Measurements from ENCODE around the gene METTL25.

The METTL25 gene

GRCh38 chr12:82473111-82473754 is 114.9 kb downstream of the METTL25 start:
- DNase-seq, result no peak

DNA sequence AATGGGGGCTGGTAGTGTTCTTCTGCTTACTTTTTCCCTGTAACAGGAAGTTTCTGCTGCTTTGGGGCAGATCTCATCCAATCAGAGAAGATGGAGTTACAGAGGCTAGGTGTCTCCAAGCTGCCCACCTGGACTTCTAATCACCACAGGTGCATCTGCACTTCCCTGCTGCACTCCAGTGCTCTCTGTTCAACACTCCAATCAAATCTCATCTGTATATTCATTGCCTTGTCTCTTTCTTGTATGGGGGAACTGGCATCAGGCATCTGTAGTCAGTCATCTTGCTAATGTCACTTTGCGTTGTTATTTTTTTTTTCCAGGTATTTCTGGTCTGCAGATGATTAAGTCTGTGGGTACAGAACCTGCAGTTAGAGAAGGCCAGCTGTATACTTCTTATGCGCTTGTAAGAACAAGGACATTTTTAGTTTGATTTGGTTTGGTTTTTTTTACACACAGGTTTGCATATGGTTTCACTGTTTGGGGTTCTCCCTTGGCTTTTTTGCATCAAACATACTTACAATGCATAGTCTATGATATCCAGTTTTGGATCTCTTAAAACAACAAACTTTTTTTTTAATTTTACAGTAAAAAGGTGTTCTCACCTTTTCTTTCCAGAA is 116.0 kb downstream of the METTL25 start:
- no peak for DNase-seq

- DNase-seq, result no peak
Measured at GRCh38 chr12:82474798-82475184, 116.5 kb downstream of the METTL25 start.

DNA sequence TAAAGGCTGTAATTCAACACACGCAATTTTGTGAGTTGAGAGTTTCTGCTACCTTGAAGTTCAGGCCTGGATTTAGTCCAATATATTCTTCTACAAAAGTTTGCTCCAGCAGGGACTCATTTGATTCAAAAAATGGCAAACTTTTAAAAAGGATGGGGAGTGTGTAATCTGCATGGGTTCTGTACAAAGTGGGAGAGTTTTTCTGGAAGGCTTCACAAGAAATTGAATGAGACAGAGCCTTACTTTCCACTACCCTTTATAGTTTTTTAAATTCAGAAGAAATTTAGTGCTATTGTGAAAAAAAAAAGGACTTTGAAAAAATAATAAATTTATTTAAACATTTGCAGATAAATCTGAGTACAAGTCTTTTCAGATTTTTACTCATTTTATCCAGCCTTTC is 116.9 kb downstream of the METTL25 start:
- DNase-seq, result no peak

GRCh38 chr12:82476511-82476910 is 118.2 kb downstream of the METTL25 start:
- no peak for DNase-seq

- no peak for DNase-seq
Measured at GRCh38 chr12:82479511-82479910, 121.2 kb downstream of the METTL25 start.

GRCh38 chr12:82480606-82481005 is 122.3 kb downstream of the METTL25 start:
- no peak for DNase-seq

- no peak for DNase-seq
Measured at GRCh38 chr12:82481954-82482353, 123.6 kb downstream of the METTL25 start.

DNA sequence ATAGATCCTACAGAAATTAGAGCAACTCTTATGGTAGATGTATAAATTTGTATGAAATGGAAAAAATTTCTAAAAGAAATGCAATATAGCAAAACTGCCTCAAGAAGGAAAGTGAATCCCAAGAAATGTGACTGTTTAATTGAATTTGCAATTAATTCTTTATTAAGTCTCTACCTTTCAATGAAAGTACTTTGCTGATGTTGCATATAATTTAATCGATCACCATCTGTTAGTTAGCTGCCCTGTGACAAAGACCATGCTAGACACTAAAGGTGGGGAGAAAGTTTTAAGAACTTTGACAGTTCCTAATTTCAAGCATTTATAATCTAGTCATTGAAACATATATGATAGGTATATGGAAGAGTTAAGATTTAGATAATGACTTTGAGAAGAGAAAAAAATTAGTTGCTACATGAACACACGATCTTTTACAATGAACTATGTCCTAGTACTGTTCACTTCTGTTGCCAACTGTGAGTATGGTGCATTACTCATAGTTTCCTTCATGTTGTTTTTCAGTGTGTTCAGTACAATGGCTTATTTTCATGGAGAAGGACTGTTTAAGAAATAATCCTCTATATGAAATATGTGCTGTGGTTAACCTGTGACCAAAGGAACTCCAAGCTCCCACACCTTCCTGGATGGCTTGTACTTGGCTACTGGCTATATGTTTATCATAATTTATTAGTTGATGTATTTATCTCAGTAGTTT is 128.4 kb downstream of the METTL25 start:
- DNase-seq, result no peak

- no peak for DNase-seq
Measured at GRCh38 chr12:82504409-82504808, 146.1 kb downstream of the METTL25 start.

DNA sequence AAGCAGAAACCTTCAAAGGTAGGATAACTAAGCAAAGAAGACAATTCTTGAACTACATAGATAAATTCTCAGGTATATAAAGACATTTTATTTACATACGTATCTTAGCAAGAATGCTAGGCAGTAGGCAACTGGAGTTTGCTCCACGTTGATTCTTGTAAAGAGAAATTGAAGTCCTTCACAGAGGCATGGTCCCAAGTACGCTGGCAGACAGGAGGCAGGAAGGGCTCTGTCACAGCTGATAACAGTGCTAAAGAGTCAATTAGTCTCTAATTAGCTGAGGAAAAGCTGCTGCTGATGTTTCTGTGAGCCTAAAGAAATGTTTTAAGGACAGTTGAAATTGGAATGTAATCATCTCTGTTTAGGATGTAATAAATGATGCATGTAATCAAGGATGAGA is 146.8 kb downstream of the METTL25 start:
- no peak for DNase-seq

DNA sequence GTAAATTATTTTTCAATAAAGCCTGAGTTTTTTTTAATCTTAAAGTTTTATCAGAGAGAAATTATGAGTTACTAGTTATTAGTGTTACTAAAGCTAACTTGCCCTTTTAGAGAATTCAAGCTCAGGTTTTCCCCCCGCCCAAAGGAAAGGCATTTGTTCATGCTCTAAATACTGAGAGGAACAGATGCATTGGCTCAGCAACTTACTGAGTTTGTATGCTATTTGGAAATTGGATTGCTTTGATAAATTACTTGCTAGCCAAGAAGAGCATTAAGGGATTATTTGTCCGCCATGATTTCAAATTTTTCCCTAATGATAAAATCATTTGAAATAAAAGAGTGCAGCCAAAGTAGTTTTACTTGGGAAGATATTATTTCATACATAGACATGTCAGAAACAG is 149.4 kb downstream of the METTL25 start:
- DNase-seq, result no peak

DNA sequence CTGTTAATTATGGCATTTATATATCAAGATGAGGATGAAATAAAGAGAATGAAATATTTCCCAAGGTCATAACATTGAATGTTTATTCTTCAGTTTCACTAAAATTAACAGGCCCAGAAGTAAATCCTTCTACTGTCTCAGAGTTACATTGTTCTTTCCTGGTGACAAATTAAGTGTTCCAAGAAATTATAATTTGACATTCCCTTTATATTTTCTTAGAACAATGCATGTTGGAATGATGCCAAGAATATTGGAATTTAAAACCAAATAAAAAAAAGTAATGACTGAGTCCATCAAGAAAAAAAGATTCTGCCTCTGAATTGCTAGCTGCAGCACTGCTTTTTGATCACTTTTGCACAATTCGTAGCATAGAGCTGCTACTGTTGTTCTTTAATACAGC is 152.1 kb downstream of the METTL25 start:
- no peak for DNase-seq

- DNase-seq, result no peak
Measured at GRCh38 chr12:82514880-82515279, 156.6 kb downstream of the METTL25 start.

- no peak for DNase-seq
Measured at GRCh38 chr12:82515652-82516051, 157.3 kb downstream of the METTL25 start.

- no peak for DNase-seq
Measured at GRCh38 chr12:82517027-82517426, 158.7 kb downstream of the METTL25 start.

- DNase-seq, result no peak
Measured at GRCh38 chr12:82517808-82518207, 159.5 kb downstream of the METTL25 start.

DNA sequence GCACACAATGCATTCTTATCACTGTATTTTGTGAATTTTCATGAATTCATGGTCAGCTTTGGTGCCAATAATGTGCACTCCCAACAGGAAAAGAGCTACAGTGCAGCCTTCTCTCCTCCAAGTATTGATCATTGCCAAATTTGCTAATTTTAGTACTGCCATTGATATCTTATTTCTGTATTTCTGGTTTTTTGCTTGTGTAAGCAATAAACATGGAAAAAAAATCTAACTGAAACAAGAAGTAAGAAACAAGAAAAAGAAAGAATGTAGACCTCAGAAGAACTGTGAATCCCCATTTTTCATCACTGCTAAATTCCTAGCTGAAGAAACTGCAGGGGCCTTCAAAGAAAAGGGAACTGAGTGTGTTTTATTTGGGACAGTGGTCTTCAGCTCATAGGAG is 161.2 kb downstream of the METTL25 start:
- no peak for DNase-seq

DNA sequence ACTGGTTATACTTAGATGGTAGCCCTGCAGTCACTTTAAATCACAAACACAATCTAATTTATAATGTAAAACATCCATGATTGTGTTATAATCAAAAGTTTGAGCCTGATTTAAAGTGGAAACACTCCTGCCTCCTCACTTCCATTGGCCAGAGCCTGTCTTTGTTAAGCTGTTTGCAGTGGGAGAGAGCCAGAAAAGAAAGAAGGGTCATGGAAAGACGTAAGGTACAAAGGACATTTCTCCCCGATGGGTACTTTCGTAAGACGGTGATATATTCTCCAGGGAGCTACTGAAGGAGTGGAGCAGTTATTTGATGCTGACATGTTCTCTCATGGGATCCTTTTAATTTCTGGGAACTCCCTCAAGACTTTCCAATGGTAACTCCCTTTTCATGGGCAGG is 164.0 kb downstream of the METTL25 start:
- no peak for DNase-seq

- no peak for DNase-seq
Measured at GRCh38 chr12:82522762-82523161, 164.4 kb downstream of the METTL25 start.

DNA sequence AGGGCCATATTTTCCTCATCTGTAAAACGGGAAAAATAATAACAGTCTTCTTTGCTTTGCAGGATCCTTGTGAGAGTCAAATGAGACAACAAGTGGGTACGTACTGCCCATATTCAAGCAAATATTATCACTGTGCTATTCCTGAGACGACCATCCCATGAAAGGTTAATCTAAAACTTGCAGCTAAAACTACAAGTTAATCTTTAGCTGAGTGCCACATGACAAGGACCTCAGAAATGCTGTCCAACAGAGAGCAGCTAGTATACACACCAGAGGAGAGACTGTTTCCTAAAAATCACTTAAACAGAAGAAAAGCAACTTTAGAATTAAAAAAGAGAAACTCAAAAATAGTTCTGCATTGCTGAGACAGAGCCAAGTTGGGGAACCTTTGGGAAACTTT is 165.7 kb downstream of the METTL25 start:
- no peak for DNase-seq

- no peak for DNase-seq
Measured at GRCh38 chr12:82524641-82525040, 166.3 kb downstream of the METTL25 start.

GRCh38 chr12:82525616-82526015 is 167.3 kb downstream of the METTL25 start:
- no peak for DNase-seq

DNA sequence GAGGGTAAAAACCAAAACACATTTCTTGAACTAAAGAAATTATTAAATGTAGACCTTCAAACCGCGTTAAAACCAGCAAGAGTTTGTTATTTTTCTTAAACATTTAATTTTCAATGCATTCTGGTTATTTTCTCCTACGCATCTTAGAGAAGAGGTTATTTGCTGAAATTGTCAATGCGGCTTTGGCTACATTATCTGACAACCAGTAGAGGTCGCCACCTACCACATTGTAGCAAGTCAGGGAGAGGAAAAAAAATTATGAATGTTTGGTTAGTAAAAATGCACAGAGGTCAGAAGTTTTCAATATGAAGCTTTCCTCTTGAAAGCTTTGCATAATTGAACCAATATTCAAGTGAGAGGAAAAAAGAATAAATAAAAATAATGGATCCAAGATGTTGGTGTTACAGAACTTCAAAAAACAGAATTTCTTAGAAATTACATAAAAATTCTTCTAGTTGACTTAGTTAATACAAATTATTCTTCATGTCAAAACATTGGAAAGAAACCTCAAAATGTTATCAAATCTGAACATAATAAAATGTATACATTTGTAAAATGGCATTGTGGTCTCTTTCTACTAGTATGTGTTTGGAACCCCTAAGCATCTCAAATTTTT is 168.9 kb downstream of the METTL25 start:
- DNase-seq, result no peak

Data from CD4-positive, alpha-beta T cell treated with Interferon gamma for 1 hour (primary cell).